Transverse colon (tissue), 4 donors: Measurements from ENCODE around the gene COL13A1. TPM values are rescaled to one million over a fixed set of nuclear protein-coding genes. Genes with fewer than 3 reads are reported as not detected.

Experiments
- DNase-seq: peaks from one replicate; pipeline ENCODE4 v3.0.0-alpha.2; 2019
- H3K27ac ChIP-seq, 4 donors: fragments of 200-600 bp; sonication (generic); 2 replicates each; pipeline ENCODE4 v1.5.1; 2016 to 2018; ENCODE audit warnings: inconsistent platforms in 4 of 4
- H3K27me3 ChIP-seq: fragments of 200-600 bp; sonication (generic); 2 replicates; pipeline ENCODE4 v1.5.1; 2017; ENCODE audit warnings: inconsistent platforms
- H3K36me3 ChIP-seq, 4 donors: fragments of 200-600 bp; sonication (generic); 2 replicates each; pipeline ENCODE4 v1.5.1; 2017 to 2019; ENCODE audit warnings: inconsistent platforms in 4 of 4
- H3K4me1 ChIP-seq, 4 donors: fragments of 200-600 bp; sonication (generic); 2 replicates each; pipeline ENCODE4 v1.5.1; 2017 to 2020; ENCODE audit warnings: inconsistent platforms in 4 of 4
- H3K4me3 ChIP-seq, 4 donors: fragments of 200-600 bp; sonication (generic); 1 replicate in 1 of 4; 2 replicates in 3 of 4; pipeline versions ENCODE4 v1.5.1 to v1.6.1; 2017 to 2019; ENCODE audit warnings: inconsistent platforms in 4 of 4
- H3K9me3 ChIP-seq, 2 donors: fragments of 200-600 bp; sonication (generic); 2 replicates each; pipeline ENCODE4 v1.5.1; 2017 to 2019; ENCODE audit warnings: inconsistent platforms in 2 of 2
- CTCF ChIP-seq, 5 experiments: fragments of 200-600 bp in 3 of 5; fragments of 450-650 bp in 2 of 5; sonication (generic) in 3 of 5; IDR thresholded peaks; 1 replicate in 2 of 5; 2 replicates in 3 of 5; pipeline ENCODE4 v1.5.1; 2016 to 2017; ENCODE audit warnings: antibody characterized with exemption in 5 of 5, inconsistent platforms in 3 of 5, mild to moderate bottlenecking in 2 of 5, moderate library complexity in 1 of 5
- EP300 ChIP-seq: sonication (generic); formaldehyde crosslinking; IDR thresholded peaks from one replicate; pipeline ENCODE4 v1.6.1; 2017; ENCODE audit warnings: antibody characterized with exemption, low read depth
- POLR2A ChIP-seq: fragments of 450-650 bp; IDR thresholded peaks from one replicate; pipeline ENCODE4 v1.6.1; 2016; ENCODE audit warnings: antibody characterized with exemption, mild to moderate bottlenecking, moderate library complexity
- POLR2AphosphoS5 ChIP-seq, 3 donors: sonication (generic); formaldehyde crosslinking; IDR thresholded peaks; one replicate each; pipeline ENCODE4 v1.6.1; 2016; ENCODE audit warnings: antibody characterized with exemption in 3 of 3
- WGBS, 2 donors: methylation state at CpG; one replicate each; pipeline ENCODE4 v1.1.5; 2018; ENCODE audit warnings: low coverage in 1 of 2; 5-methylcytosine and 5-hydroxymethylcytosine counted together
- in situ Hi-C, 4 donors: fragments of 200-750 bp; cut with MboI; loops; one replicate each; pipeline versions ENCODE4 v1.15.0 to v1.15.1; 2017; ENCODE audit warnings: low sequenced_read_pairs in 3 of 4, low pct_ligation_motif_present in 1 of 4, low pct_unique_long_range_greater_than_20kb in 1 of 4
- intact Hi-C: fragments of 100-400 bp; cut with DNase I; formaldehyde crosslinking; loops from one replicate; pipeline ENCODE4 v1.15.1; 2023; ENCODE audit warnings: low total_unique reads
- total RNA-seq, 4 donors: library from RNA; depleted of rRNA; stranded (reverse); fragments of >200 nt; gene quantifications; one replicate each; pipeline ENCODE4 v1.1.0, GENCODE V29; 2016

COL13A1 gene
- total RNA-seq, 4 donors from 2014 or later, result 0.68 to 8.2 (median 2.1) TPM

GRCh38 chr10:69962746-69963135 lies 161.0 kb downstream of the COL13A1 start:
- 69 to 82% methylated on average over 3 of the region's 3 CpGs for WGBS, 2 donors
- no peaks in the 10 kb centered on the region for H3K9me3 ChIP-seq
- H3K4me3 ChIP-seq, result no peak overlapping the region
- no peaks in the 10 kb centered on the region for H3K36me3 ChIP-seq
- H3K4me1 ChIP-seq, result peaks cover 6 to 12% (median 11%) of the 10 kb centered on the region in 4 donors
- intact Hi-C loops (no loop called here), in situ Hi-C loops (no loop called here)
- TF ChIP-seq POLR2AphosphoS5 (IDR thresholded peaks at IDR 0.05) (no peak), CTCF (IDR thresholded peaks at IDR 0.05) (no peak), POLR2A (no peak), EP300 (no peak)
- H3K27me3 ChIP-seq, result no peaks in the 10 kb centered on the region
- DNase-seq, result no peak
- no peak overlapping the region for H3K27ac ChIP-seq

DNA sequence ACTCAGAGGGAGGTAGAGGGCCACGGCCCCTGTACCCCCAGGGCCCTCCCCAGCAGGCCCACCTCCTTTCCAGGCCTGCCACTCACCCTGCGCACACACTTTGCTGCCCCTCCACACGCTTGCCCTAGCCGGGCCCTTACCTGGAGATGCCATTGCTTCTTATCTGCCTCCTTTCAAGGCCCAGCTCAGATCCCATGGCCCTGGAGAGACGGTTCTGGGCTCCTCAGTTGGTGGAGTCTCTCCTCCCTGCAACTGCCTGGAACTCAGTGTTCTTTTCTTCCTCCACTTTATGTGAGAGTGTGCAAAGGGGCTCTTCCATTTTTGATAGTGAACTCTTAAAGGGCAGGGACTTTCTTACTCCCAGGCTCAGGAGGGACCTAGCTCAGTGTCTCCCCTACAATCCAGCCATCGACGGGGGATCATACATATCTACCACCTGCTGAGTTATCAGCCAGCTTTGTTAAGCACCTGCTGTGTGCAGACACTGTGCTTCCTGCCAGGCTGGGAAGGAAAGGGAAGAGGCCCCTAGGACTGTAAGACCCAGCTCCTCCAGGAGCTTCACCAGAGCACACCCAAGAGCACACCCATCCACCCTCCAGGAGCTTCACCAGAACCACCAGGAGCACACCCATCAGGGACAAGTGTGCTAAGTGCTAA lies 161.6 kb downstream of the COL13A1 start:
- in situ Hi-C loops, result no loop called here
- Histone ChIP-seq H3K27ac (no peak overlapping the region), H3K9me3 (no peaks in the 10 kb centered on the region), H3K36me3 (no peaks in the 10 kb centered on the region), H3K4me3 (no peak overlapping the region), H3K27me3 (no peaks in the 10 kb centered on the region), H3K4me1 (peaks cover 6 to 12% (median 11%) of the 10 kb centered on the region in 4 donors)
- no peak for DNase-seq
- no peak for TF ChIP-seq CTCF (IDR thresholded peaks at IDR 0.05)
- TF ChIP-seq EP300, result no peak
- no peak for TF ChIP-seq POLR2AphosphoS5 (IDR thresholded peaks at IDR 0.05)
- no peak for TF ChIP-seq POLR2A
- WGBS, 2 donors, result 85% methylated on average over 7 of the region's 7 CpGs; no CpG with 5 or more reads in 1 of the 2 donors
- intact Hi-C loops, result no loop called here

- 90 to 100% methylated on average over 1 to 13 of the region's 13 CpGs for WGBS, 2 donors
- in situ Hi-C loops (no loop called here), intact Hi-C loops (no loop called here)
These were observed 162.4 kb downstream of the COL13A1 start for GRCh38 chr10:69963835-69964710.

More at GRCh38 chr10:69963835-69964710, 162.4 kb downstream of the COL13A1 start:
- no peak for TF ChIP-seq POLR2A
- TF ChIP-seq EP300, result no peak
- no peak for TF ChIP-seq CTCF (IDR thresholded peaks at IDR 0.05)
- TF ChIP-seq POLR2AphosphoS5 (IDR thresholded peaks at IDR 0.05), result no peak
- Histone ChIP-seq H3K27ac (no peak overlapping the region), H3K36me3 (no peaks in the 10 kb centered on the region), H3K9me3 (no peaks in the 10 kb centered on the region), H3K4me3 (no peak overlapping the region), H3K27me3 (no peaks in the 10 kb centered on the region), H3K4me1 (peaks cover 6 to 12% (median 11%) of the 10 kb centered on the region in 4 donors)
- DNase-seq, result no peak
